ENCODE measurements around the gene BDP1.

DNA sequence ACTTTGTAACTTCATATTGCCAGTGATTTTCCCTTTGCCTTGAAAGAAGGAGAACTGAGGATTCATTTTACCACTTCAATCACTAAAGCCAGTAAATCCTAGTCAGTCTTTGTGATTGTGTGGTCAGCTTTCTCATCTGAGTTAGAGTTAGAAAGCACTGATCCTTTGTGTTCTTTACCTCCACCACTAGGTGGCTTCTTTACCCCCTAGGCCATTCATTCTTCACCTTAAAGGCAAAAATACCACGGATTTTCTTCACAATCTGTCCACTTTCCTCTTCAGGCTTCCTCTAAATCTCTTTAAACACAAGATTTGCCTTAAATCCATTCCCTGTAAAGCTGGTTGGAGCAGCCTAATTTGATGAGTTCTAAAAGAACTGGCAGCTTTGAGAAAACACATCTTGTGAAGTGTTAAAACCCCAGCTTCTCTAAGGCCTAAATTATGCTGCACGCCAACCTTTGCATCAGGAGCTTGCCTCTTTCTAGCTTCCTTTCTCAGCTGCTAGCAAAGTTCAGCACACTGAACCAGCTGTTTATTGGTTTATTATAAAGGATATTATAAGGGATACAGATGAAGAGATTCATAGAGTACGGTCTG lies 20.4 kb downstream of the BDP1 start:
- TF ChIP-seq, protein P1, sequence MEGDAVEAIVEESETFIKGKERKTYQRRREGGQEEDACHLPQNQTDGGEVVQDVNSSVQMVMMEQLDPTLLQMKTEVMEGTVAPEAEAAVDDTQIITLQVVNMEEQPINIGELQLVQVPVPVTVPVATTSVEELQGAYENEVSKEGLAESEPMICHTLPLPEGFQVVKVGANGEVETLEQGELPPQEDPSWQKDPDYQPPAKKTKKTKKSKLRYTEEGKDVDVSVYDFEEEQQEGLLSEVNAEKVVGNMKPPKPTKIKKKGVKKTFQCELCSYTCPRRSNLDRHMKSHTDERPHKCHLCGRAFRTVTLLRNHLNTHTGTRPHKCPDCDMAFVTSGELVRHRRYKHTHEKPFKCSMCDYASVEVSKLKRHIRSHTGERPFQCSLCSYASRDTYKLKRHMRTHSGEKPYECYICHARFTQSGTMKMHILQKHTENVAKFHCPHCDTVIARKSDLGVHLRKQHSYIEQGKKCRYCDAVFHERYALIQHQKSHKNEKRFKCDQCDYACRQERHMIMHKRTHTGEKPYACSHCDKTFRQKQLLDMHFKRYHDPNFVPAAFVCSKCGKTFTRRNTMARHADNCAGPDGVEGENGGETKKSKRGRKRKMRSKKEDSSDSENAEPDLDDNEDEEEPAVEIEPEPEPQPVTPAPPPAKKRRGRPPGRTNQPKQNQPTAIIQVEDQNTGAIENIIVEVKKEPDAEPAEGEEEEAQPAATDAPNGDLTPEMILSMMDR (conservative IDR thresholded peaks at IDR 0.05) = peak; percentile 78
- TF ChIP-seq EZH2 (IDR thresholded peaks at IDR 0.05; ENCODE audit: low read depth) = no peak
